Immature natural killer cell (primary cell): ENCODE measurements around the gene CCDC50. TPM values are rescaled to one million over a fixed set of nuclear protein-coding genes. Genes with fewer than 3 reads are reported as not detected.

ENCODE experiments used
- DNase-seq, 3 donors: peaks; one replicate each; pipeline ENCODE4 v3.0.0; 2022; ENCODE audit warnings: mixed read lengths in 1 of 3
- H3K27ac Mint-ChIP-seq, 6 donors: one replicate each; pipeline ENCODE4 v1.8.0; 2020; ENCODE audit warnings: mixed read lengths in 6 of 6, mild to moderate bottlenecking in 5 of 6, inconsistent platforms in 4 of 6, moderate library complexity in 3 of 6
- H3K27me3 Mint-ChIP-seq, 3 donors: one replicate each; pipeline ENCODE4 v1.8.0; 2020 to 2021; ENCODE audit warnings: low read depth in 3 of 3, mild to moderate bottlenecking in 3 of 3, mixed read lengths in 3 of 3, moderate library complexity in 3 of 3, inconsistent platforms in 1 of 3
- H3K36me3 Mint-ChIP-seq, 3 donors: one replicate each; pipeline ENCODE4 v1.8.0; 2020; ENCODE audit warnings: mixed read lengths in 3 of 3, inconsistent platforms in 2 of 3, mild to moderate bottlenecking in 2 of 3
- H3K4me1 Mint-ChIP-seq, 2 donors: one replicate each; pipeline ENCODE4 v1.8.0; 2020; ENCODE audit warnings: inconsistent platforms in 2 of 2, mild to moderate bottlenecking in 2 of 2, mixed read lengths in 2 of 2, moderate library complexity in 1 of 2
- H3K4me3 Mint-ChIP-seq, 5 donors: one replicate each; pipeline ENCODE4 v1.8.0; 2020; ENCODE audit warnings: mild to moderate bottlenecking in 5 of 5, mixed read lengths in 5 of 5, inconsistent platforms in 3 of 5, moderate library complexity in 3 of 5
- H3K9me3 Mint-ChIP-seq, 6 donors: one replicate each; pipeline ENCODE4 v1.8.0; 2020; ENCODE audit warnings: mild to moderate bottlenecking in 6 of 6, mixed read lengths in 6 of 6, inconsistent platforms in 4 of 6, moderate library complexity in 3 of 6
- polyA plus RNA-seq, 3 donors: library from polyadenylated mRNA; unstranded; fragments of 300-500 nt; fragmentation: Illumina TruSeq; gene quantifications; one replicate each; pipeline ENCODE4 v1.2.3, GENCODE V29; 2021

Gene CCDC50
- polyA plus RNA-seq, 3 donors from 2014 or later, result 11.1 to 19.8 (median 15.9) TPM

GRCh38 chr3:191345334-191345733 lies 16.1 kb downstream of the CCDC50 start:
- Mint-ChIP-seq H3K9me3 (no peaks in the 10 kb centered on the region), H3K4me1 (peaks cover 2 to 35% of the 10 kb centered on the region in 2 donors), H3K27me3 (no peaks in the 10 kb centered on the region), H3K36me3 (no peaks in the 10 kb centered on the region), H3K4me3 (no peak overlapping the region), H3K27ac (no peak overlapping the region)
- DNase-seq, result no peak

GRCh38 chr3:191347228-191347627 lies 18.0 kb downstream of the CCDC50 start:
- Mint-ChIP-seq H3K27ac (no peak overlapping the region), H3K4me3 (no peak overlapping the region), H3K9me3 (no peaks in the 10 kb centered on the region), H3K27me3 (no peaks in the 10 kb centered on the region), H3K4me1 (peaks cover 4 to 44% of the 10 kb centered on the region in 2 donors), H3K36me3 (no peaks in the 10 kb centered on the region)
- DNase-seq, result no peak

- H3K4me3 Mint-ChIP-seq, result no peak overlapping the region
- H3K27me3 Mint-ChIP-seq, result no peaks in the 10 kb centered on the region
- DNase-seq, result no peak
- no peak overlapping the region for H3K27ac Mint-ChIP-seq
- peaks cover 4 to 36% of the 10 kb centered on the region in 2 donors for H3K4me1 Mint-ChIP-seq
- no peaks in the 10 kb centered on the region for H3K9me3 Mint-ChIP-seq
- H3K36me3 Mint-ChIP-seq, result no peaks in the 10 kb centered on the region
Measured at GRCh38 chr3:191348098-191348497, 18.9 kb downstream of the CCDC50 start.

GRCh38 chr3:191350396-191351090 lies 21.3 kb downstream of the CCDC50 start:
- no peaks in the 10 kb centered on the region for H3K36me3 Mint-ChIP-seq
- H3K9me3 Mint-ChIP-seq, result no peaks in the 10 kb centered on the region
- peak overlapping the region in 1 of 6 donors; percentile 18 for H3K27ac Mint-ChIP-seq
- DNase-seq, result no peak
- peaks cover 5 to 23% of the 10 kb centered on the region in 2 donors for H3K4me1 Mint-ChIP-seq
- H3K4me3 Mint-ChIP-seq, result no peak overlapping the region
- no peaks in the 10 kb centered on the region for H3K27me3 Mint-ChIP-seq

GRCh38 chr3:191352014-191352413 lies 22.8 kb downstream of the CCDC50 start:
- Mint-ChIP-seq H3K4me1 (peaks cover 5 to 26% of the 10 kb centered on the region in 2 donors), H3K27me3 (no peaks in the 10 kb centered on the region), H3K36me3 (no peaks in the 10 kb centered on the region), H3K9me3 (no peaks in the 10 kb centered on the region), H3K4me3 (no peak overlapping the region), H3K27ac (no peak overlapping the region)
- DNase-seq, result no peak

- Mint-ChIP-seq H3K27me3 (no peaks in the 10 kb centered on the region), H3K4me3 (no peak overlapping the region), H3K36me3 (peaks cover under 1 to 2% (median 1%) of the 10 kb centered on the region in 3 donors), H3K9me3 (no peaks in the 10 kb centered on the region), H3K4me1 (peaks cover 5 to 27% of the 10 kb centered on the region in 2 donors), H3K27ac (no peak overlapping the region)
- DNase-seq, result no peak
Measured at GRCh38 chr3:191353022-191353777, 24.0 kb downstream of the CCDC50 start.

- Mint-ChIP-seq H3K36me3 (peaks cover 4 to 17% (median 13%) of the 10 kb centered on the region in 3 donors), H3K27ac (no peak overlapping the region), H3K4me3 (no peak overlapping the region), H3K4me1 (peaks cover 5 to 29% of the 10 kb centered on the region in 2 donors), H3K27me3 (no peaks in the 10 kb centered on the region), H3K9me3 (no peaks in the 10 kb centered on the region)
- DNase-seq, result no peak
Measured at GRCh38 chr3:191355406-191355805, 26.2 kb downstream of the CCDC50 start.

- H3K36me3 Mint-ChIP-seq, result peaks cover 9 to 25% (median 17%) of the 10 kb centered on the region in 3 donors
- H3K4me3 Mint-ChIP-seq, result no peak overlapping the region
- no peaks in the 10 kb centered on the region for H3K9me3 Mint-ChIP-seq
- H3K4me1 Mint-ChIP-seq, result peaks cover 3 to 19% of the 10 kb centered on the region in 2 donors
- H3K27me3 Mint-ChIP-seq, result peaks cover 0 to 3% (median 0%) of the 10 kb centered on the region in 3 donors
- H3K27ac Mint-ChIP-seq, result no peak overlapping the region
- DNase-seq, result no peak
Measured at GRCh38 chr3:191356631-191357439, 27.6 kb downstream of the CCDC50 start.

- no peak overlapping the region for H3K4me3 Mint-ChIP-seq
- H3K27ac Mint-ChIP-seq, result no peak overlapping the region
- H3K9me3 Mint-ChIP-seq, result no peaks in the 10 kb centered on the region
- peaks cover 9 to 25% (median 17%) of the 10 kb centered on the region in 3 donors for H3K36me3 Mint-ChIP-seq
- no peak for DNase-seq
- peaks cover 3 to 19% of the 10 kb centered on the region in 2 donors for H3K4me1 Mint-ChIP-seq
- peaks cover 0 to 3% (median 0%) of the 10 kb centered on the region in 3 donors for H3K27me3 Mint-ChIP-seq
Measured at GRCh38 chr3:191357909-191358308, 28.7 kb downstream of the CCDC50 start.

GRCh38 chr3:191358929-191359328 lies 29.7 kb downstream of the CCDC50 start:
- Mint-ChIP-seq H3K9me3 (no peaks in the 10 kb centered on the region), H3K36me3 (peaks cover 9 to 29% (median 17%) of the 10 kb centered on the region in 3 donors), H3K4me3 (no peak overlapping the region), H3K27me3 (peaks cover 0 to 3% (median 0%) of the 10 kb centered on the region in 3 donors), H3K27ac (no peak overlapping the region), H3K4me1 (peaks cover 2 to 19% of the 10 kb centered on the region in 2 donors)
- no peak for DNase-seq

GRCh38 chr3:191360620-191361019 lies 31.4 kb downstream of the CCDC50 start:
- Mint-ChIP-seq H3K4me1 (peaks cover 0 to 15% of the 10 kb centered on the region in 2 donors), H3K36me3 (peaks cover 9 to 38% (median 21%) of the 10 kb centered on the region in 3 donors), H3K27me3 (peaks cover 0 to 3% (median 0%) of the 10 kb centered on the region in 3 donors), H3K9me3 (no peaks in the 10 kb centered on the region), H3K4me3 (no peak overlapping the region), H3K27ac (peak overlapping the region in 1 of 6 donors; percentile 6)
- DNase-seq, result no peak

GRCh38 chr3:191361456-191361855 lies 32.3 kb downstream of the CCDC50 start:
- no peak overlapping the region for H3K27ac Mint-ChIP-seq
- H3K4me3 Mint-ChIP-seq, result peak overlapping the region in 1 of 5 donors; percentile 33
- peaks cover 9 to 38% (median 24%) of the 10 kb centered on the region in 3 donors for H3K36me3 Mint-ChIP-seq
- H3K27me3 Mint-ChIP-seq, result peaks cover 0 to 3% (median 0%) of the 10 kb centered on the region in 3 donors
- no peak for DNase-seq
- no peaks in the 10 kb centered on the region for H3K9me3 Mint-ChIP-seq
- H3K4me1 Mint-ChIP-seq, result peaks cover 0 to 10% of the 10 kb centered on the region in 2 donors

GRCh38 chr3:191362037-191362436 lies 32.8 kb downstream of the CCDC50 start:
- DNase-seq, result no peak
- Mint-ChIP-seq H3K27me3 (peaks cover 0 to 3% (median 0%) of the 10 kb centered on the region in 3 donors), H3K4me3 (no peak overlapping the region), H3K27ac (peak overlapping the region in 1 of 6 donors; percentile 31), H3K4me1 (peaks cover 0 to 10% of the 10 kb centered on the region in 2 donors), H3K36me3 (peaks cover 9 to 44% (median 29%) of the 10 kb centered on the region in 3 donors), H3K9me3 (no peaks in the 10 kb centered on the region)
